WTC11 (cell line): ENCODE data around the gene MYO15B.

ENCODE experiments used
- ATF3 ChIP-seq: sonication (generic); formaldehyde crosslinking; conservative IDR thresholded peaks from 2 replicates; pipeline ENCODE4 v1.8.1; 2022; ENCODE audit warnings: mild to moderate bottlenecking, missing genetic modification reagents
- FOXP1 ChIP-seq: sonication (generic); formaldehyde crosslinking; IDR thresholded peaks from 2 replicates; pipeline ENCODE4 v1.8.0; 2022; ENCODE audit warnings: missing genetic modification reagents, mild to moderate bottlenecking, moderate library complexity, borderline replicate concordance
- MLX ChIP-seq: sonication (generic); formaldehyde crosslinking; IDR thresholded peaks from 2 replicates; pipeline ENCODE4 v1.8.1; 2023; ENCODE audit warnings: mild to moderate bottlenecking, missing genetic modification reagents, moderate library complexity
- TEAD4 ChIP-seq: sonication (generic); formaldehyde crosslinking; IDR thresholded peaks from 2 replicates; pipeline ENCODE4 v1.8.0; 2022; ENCODE audit warnings: mild to moderate bottlenecking, missing genetic modification reagents
- TF ChIP-seq, protein P1 (sequence below): fragments of 200-600 bp; IDR thresholded peaks from 2 replicates; pipeline ENCODE4 v1.8.0; 2022; ENCODE audit warnings: antibody characterized with exemption
- TF ChIP-seq, protein P2 (sequence below): sonication (generic); formaldehyde crosslinking; IDR thresholded peaks from 2 replicates; pipeline ENCODE4 v1.8.1; 2022; ENCODE audit warnings: missing genetic modification reagents, borderline replicate concordance

- TF ChIP-seq, protein P1, sequence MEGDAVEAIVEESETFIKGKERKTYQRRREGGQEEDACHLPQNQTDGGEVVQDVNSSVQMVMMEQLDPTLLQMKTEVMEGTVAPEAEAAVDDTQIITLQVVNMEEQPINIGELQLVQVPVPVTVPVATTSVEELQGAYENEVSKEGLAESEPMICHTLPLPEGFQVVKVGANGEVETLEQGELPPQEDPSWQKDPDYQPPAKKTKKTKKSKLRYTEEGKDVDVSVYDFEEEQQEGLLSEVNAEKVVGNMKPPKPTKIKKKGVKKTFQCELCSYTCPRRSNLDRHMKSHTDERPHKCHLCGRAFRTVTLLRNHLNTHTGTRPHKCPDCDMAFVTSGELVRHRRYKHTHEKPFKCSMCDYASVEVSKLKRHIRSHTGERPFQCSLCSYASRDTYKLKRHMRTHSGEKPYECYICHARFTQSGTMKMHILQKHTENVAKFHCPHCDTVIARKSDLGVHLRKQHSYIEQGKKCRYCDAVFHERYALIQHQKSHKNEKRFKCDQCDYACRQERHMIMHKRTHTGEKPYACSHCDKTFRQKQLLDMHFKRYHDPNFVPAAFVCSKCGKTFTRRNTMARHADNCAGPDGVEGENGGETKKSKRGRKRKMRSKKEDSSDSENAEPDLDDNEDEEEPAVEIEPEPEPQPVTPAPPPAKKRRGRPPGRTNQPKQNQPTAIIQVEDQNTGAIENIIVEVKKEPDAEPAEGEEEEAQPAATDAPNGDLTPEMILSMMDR: no peak
- no peak for TF ChIP-seq TEAD4 (CRISPR knock-in tag)
- no peak for TF ChIP-seq ATF3 (CRISPR knock-in tag)
- TF ChIP-seq, protein P2, sequence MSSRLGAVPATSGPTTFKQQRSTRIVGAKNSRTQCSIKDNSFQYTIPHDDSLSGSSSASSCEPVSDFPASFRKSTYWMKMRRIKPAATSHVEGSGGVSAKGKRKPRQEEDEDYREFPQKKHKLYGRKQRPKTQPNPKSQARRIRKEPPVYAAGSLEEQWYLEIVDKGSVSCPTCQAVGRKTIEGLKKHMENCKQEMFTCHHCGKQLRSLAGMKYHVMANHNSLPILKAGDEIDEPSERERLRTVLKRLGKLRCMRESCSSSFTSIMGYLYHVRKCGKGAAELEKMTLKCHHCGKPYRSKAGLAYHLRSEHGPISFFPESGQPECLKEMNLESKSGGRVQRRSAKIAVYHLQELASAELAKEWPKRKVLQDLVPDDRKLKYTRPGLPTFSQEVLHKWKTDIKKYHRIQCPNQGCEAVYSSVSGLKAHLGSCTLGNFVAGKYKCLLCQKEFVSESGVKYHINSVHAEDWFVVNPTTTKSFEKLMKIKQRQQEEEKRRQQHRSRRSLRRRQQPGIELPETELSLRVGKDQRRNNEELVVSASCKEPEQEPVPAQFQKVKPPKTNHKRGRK (CRISPR knock-in tag): no peak
- TF ChIP-seq MLX (CRISPR knock-in tag): no peak
- no peak for TF ChIP-seq FOXP1
These were observed 58.5 kb downstream of the MYO15B start for GRCh38 chr17:75645889-75646637.
